HG03045 (cell line): Measurements from ENCODE around the gene NUFIP1.
"Not testable (repeated sequence)": the region's sequence is repeated elsewhere in the genome, so short reads cannot be mapped to it uniquely, and the experiment has no call there.

Experiments
- ATAC-seq: cut with Tn5 transposase; IDR thresholded peaks from one replicate; pipeline ENCODE4 v1.9.1; 2021; ENCODE audit warnings: mild to moderate bottlenecking, moderate library complexity; ENCODE audit not compliant: unreplicated experiment

NUFIP1 gene

DNA sequence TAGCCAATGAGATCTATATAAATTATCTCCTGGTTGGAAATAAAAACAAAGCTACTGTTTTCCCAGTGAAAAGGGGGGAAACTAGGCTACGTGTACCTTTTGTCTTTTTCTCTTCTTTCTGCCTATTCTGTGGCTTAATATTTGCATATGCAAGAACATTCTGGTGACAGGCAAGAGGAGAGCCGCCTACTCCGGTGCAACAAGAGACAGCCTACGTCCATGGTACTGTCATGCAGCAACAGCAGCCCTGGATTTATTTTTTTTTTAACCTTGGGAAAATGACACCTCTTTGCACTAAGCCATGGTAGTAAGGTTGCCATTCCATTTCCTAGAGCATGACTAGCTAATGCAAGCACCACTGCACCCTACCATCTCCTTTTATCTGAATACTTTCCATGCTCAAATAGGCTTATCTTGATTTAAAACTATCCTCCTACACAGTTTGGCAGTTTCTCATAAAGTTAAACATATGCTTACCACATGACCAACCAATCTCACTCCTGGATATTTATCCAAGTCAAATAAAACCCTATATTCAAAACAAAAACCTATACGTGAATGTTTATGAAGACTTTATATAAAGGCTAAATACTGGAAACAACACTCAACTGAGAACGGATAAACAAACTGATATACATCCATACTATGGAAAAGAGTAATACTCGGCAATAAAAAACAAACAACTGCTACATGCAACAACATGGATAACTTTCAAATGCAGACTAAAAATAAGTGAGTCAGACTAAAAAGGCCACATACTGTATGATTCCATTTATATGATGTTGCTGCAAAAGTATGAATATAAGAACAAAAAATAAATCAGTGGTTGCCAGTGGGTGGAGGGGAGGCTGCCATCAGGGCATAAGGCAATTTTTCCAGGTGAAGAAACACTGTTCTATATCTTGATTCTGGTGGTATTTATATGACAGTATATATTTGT is 17.3 kb downstream of the NUFIP1 start:
- ATAC-seq, result no peak

DNA sequence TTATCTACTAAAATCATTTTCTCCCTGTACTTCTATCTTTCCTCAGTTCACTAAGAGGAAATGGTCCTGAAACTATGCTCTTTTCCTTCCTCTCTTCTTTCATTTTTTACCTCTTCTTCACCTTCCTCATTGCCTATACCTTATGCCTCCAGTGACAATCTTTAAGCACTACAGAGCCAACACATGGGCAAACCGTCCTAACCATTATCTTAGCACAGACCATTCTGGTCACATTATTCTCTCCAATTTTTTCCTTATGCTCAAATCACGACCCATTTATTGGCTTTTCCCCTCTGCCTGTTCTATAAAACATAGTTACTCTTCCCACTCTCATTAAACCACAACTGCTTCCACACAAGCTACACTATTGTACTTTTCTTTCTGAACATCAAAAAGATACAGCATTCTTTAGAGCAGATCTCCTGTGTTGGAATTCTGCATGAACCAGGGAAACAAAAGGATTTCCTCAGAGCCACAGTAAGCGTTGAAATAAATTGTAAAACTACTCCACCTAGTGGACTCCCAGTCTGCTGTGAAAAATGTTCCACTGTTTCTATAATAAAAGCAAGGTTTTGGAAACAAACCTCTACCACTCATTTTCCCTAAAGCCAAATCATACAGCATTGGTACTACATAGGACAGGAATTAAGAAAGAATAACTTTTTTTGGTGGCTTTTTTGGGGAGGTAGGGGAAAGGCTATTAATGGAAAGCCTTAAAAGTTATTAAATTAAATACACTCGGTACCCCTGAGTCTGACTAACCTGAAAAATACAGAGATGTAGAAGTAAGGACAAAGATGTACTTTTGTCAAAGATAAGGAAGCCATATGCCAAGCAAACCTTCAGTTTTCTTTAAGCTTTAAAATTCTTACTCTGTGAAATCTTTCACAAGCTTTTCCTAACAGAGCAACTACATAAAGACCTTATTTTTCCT is 19.5 kb downstream of the NUFIP1 start:
- no peak for ATAC-seq

DNA sequence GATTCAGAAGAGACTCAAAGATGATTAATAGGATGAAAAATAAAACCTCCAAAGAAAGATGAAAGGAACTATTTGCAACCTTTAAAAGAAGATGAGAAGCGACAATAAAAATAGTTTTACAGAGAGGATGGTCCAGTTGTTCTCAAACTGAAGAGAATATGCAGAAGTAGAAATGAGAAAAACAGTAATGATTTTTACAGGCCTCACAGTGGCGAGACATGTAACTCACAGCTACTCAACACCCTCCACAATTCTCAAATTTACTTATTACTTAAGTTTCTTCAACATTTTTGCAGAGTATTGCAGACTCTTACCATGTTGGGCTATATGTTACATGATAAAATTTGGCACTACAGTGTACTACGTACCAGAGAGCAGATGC is 20.8 kb downstream of the NUFIP1 start:
- no peak for ATAC-seq

DNA sequence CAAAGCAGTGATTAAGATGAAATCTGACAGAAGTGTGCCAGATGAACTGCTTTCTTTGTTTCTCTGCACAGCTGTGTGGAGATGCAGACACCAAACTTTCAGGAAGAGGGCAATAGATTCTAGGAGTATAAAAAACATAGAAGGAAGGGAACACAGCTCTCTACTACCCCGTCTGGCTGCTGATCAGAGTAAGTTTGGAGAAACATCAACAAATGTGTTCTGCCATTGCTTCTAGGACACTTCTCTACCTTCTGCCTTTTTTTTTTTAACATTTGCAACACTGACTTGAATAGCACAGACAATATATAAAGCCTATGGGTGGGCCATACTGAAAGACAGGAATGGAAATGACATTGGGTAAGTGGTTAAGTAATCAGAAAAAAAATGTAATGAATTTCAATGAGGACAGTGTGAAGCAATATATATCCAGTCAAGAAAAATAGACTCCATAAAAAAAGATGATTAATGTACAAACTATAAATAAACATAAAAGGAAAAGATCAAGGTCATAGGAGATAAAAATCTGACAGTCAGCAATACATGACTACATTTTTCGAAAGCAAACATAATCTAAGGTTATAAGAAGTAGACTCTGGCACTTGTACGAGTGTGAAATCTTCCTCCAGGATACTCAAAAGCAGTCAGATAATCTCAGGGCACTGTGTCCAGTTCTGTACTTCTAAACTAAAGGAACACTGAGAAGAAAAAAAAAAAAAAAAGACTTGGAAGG is 21.4 kb downstream of the NUFIP1 start:
- ATAC-seq, result no peak

DNA sequence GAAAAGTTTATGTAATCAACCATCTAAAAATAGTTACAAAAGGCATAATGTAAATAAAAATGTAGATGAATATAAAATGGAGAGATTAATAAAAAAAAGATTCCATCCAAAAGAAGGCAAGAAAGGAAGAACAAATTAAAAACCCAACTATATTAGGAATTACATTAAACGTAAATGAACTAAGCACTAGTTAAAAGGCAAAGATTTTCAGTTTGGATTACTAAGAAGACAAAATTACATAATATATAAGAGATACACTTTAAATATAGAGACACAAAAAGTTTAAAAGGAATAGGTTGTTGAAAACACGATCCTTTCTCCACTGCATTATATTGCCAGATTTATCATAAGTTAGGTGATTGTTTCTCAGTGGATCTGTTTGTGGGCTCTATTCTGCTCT is 27.3 kb downstream of the NUFIP1 start:
- no peak for ATAC-seq

DNA sequence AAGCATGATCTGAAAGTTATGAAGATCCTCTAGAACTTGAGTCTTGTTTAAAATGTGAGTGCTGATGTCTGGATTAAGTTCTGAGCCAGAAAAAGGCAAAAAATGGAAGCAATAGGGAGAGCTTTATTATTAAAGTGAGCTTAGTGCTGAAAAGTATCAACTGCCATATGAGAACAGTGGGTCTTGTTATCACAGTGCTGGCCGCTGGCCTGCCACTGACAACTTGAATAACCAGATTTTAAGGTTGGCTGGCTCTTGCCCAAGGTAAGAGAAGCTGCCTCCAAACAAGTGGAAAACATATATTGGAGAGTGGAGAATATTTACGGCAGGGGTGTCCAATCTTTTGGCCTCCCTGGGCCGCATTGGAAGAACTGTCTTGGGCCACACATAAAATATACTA is 33.9 kb downstream of the NUFIP1 start:
- no peak for ATAC-seq

DNA sequence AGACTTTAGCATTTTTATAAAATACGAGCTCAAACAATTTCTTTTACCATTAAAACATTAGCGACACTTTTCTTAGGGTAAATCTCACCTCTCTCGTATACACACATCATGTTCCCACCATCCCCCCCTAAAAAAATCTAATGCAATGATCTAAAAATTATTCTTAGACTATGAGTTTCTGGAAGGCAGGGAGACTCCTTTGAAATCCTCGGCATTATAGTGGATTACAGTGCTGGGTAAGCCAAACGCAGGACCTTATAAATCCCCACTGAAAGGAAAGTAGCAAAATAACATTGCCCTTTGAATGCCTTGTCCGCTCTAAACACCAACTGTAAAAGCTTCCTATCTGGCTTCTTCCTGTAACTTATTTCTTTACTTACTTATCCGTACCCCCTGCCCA is 35.0 kb downstream of the NUFIP1 start:
- ATAC-seq, result no peak

DNA sequence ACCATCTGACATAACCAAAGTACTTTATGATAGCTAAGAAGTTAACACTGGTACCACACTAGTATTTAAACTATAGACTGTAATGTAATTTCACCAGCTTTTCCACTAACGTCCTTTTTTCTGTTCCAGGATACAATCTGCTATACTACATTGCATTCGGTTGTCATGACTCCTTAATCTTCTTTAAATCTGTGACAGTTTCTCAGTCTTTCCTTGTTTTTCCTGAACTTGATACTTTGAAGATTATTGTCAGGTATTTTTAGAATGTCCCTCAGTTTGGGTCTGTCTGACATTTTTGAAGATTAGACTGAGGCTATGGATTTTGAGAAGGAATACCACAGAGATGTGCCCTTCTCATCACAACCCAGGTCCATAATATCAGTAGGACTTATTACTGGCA is 36.6 kb downstream of the NUFIP1 start:
- ATAC-seq, result no peak

DNA sequence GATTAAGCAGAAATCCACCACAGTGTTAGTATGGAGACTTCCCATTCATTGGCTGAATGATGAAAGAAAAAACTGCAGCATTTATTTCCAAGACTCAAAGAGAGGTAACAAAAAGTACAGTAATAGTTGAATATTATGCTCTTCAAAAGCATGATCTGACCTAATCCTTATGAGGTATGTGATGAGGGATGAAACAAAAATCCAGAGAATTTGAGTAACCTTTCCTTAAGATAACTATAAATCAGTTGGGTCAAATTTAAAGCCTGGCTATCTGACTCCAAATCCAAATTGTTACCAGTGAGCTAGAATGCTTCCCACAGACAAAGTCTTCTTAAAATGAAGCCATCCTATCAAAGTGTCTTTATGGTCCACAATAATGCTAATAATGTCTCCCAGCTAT is 38.1 kb downstream of the NUFIP1 start:
- no peak for ATAC-seq

DNA sequence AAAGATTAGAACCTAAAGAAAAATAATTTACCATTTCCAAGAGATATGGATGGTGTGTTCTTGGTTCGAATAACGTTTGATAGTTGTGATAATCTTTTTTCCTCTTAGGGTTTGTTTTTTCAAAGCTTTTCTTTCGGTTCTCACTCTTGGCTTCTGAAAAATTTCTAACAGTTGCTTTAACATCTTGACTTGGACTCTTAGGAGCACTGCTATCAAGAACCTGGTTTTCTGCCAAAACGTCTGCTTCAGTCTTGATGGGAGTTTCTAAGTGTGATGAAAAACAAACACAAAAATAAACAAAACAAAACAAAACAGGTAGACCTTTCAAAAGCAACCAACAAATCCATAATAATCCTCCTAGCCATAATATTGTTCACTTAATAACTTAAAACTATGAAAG is 45.9 kb downstream of the NUFIP1 start:
- not testable (repeated sequence) for ATAC-seq

DNA sequence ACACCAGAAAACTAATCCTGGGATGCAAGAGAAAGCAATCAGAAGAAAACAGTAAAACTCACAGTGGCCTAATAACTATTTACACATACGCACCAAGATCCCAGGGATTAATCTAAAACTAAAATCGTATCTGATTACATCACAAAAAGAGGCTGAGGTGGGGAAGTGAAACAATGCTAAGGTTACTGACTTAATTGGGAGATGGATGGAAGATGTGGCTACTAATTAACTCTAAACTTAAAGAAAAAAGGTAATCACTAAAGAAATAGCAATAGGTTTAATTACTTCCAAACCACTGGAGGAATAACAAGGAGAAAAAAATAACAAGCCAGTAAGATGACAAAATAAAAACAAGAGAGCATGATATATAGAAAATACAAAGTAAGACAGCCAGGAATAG is 50.4 kb downstream of the NUFIP1 start:
- ATAC-seq, result no peak

DNA sequence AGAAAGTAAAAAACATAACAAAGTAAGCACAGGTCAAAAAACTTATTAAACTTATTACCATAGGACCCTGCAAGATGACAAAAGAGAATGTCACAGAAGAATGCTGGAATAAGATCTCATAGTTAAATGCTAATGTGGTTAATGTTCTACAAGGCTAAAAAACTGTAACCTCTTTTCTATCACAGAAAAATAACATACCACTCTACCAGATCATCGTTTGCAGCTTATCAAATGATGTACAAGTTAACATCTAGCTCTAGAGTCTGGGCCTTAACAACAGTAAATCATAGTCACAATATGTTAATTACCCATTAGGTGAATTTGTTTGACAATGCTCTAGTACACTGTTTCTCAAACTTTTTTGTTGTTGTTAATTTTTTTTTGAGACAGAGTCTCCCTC is 53.0 kb downstream of the NUFIP1 start:
- no peak for ATAC-seq

DNA sequence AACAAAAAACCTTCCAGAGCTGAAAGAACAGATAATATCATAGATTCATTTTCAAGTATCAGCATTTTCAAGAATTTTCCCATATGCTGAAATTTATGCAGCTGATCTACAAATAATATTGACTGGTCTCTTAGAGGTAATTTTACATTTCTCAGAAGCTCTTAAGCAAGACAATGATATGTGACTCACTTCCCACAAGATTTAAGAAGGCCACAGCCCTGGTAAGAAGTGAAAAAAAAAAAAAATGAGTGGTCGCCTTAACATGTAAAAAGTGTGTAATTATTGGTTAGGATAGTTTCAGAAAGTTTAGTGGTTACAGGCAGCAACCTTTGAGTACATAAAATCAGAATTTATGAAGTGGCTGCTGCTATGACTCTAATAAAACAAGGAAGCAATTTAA is 54.5 kb downstream of the NUFIP1 start:
- ATAC-seq, result no peak

DNA sequence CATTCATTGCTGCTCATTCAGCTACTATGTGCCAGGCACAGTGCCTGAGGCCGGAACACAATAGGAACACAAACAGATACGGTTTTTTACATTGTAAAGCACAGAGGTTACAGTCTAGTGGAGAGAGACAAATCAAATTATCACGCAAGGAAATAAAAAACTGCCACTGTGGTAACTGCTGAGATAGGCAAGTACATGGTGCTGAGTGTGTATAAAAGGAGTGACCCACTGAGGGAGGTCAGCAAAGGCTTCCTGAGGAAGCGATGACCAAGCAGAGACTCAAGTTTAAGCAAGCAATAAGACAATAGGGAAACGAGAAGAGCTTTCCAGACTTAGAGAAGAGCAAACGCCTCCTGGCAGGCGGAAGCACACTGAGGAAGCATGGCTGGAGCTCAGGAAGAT is 56.4 kb downstream of the NUFIP1 start:
- no peak for ATAC-seq

DNA sequence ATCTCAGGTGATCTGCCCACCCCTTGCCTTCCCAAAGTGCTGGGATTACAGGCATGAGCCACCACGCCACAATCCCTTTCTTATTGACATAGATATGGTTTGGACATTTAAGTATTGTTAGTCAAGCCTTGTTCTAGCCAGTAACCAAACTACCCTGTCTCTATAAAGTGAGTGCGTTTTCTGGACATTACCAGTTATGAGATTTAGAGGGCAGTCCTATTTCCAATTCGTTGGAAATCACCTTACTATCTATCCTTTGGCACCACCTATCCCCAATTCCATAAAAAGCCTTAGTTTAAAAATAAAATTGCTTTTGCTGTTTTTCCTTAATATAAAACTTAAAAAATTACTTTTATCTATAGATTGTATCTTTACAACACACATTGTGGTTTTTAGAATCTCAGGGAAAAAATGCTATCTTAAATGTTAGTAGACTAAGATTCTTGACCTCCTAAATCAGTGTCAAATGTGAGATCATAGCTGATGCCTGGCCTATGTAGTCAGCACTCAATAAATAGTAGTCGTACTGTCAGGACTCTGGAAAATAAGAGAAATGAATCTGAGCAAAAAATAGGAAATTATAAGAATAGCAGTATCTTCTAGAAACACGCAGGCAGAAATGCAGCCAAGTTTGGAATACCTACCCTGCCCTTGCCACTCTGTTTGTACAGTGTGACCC is 57.0 kb downstream of the NUFIP1 start:
- no peak for ATAC-seq

DNA sequence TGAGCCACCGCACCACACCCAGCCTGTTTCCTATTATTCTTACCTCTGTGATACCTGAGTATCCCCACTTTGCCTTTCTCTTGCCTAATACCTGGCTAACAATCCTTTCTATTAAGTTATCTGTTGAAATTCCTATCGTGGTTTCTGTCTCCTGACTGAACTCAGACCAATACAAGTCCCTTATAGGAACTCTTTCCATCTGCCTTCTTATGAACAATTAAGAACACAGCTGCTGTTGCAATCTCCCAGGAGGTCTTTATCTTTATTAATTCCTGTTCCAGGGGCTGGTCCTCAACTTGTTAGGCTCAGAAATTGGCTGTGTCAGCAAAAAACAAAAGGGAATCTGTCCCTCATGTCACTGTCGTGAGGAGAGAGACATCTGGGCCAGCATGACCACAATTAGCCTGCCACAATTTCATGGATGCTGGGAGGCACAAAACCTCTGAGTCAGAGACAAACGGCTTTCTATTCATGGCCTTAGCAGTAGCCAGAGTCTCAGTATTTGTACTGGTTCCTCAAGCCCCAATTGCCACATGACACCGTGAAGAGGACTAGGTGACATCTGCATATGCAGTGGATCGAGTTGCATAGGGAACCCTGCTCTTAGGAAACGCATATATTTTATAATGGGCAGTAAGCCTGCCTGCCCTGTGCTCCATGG is 58.2 kb downstream of the NUFIP1 start:
- ATAC-seq, result no peak

DNA sequence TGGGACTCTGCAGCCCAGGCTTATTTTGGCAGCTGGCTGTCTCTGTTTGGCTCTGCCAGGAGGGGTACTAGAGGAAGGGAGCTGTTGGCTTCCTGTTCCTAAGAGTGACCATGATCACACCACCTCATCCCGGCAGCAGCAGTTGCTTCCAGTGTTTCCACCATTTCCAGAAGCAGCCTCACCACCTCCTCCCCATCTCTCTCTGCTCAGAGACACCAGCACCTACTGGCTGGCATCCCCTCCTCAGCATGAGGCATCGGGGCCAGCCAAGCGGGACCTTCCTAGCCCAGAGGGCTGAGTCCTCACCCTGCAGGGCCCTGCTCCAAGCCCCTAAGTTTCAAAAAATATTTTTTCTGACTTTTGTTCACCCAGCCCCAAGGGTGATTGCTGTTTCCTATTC is 59.0 kb downstream of the NUFIP1 start:
- ATAC-seq, result no peak

DNA sequence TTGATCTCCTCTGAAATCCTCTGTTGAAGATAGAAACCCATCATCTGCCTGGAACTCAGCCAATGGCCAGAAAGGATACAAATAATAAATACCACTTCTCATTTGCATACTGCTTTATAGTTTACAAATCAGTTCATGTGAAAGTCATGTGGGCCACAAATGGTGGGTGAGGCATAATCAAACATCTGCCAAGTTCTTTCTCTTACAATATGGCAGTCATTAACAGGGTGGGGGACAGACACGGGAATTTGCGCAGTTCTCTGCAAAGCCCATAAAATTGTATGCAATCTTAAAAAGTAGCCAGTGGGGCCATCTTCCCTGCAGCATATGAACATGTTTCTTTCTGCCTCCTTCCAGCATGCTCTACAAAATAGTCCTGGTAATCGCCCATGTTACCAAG is 59.6 kb downstream of the NUFIP1 start:
- no peak for ATAC-seq

DNA sequence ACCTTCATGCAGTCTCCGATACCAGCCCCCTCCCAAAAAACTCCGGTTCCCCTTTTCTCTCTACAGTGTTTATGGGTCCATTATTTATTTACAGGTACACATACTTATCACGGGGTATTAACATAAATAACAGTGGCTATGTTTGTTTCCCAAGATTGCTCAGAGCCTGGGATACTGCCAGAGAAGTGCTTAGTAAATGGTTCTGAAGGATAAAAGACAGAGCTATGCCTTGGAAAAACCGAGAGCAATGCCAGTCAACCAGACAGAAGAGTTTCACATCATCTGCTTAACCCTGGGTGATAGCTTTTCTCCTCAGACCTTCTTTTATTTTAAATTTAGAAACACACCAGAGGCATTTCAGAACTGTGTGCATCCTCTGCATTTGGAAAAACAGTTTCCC is 61.3 kb downstream of the NUFIP1 start:
- ATAC-seq, result no peak
